GM18511 (cell line): ENCODE data around the gene OPA1.

Experiments
- ATAC-seq: cut with Tn5 transposase; IDR thresholded peaks from one replicate; pipeline ENCODE4 v1.9.1; 2021; ENCODE audit warnings: mild to moderate bottlenecking, moderate library complexity; ENCODE audit not compliant: unreplicated experiment

The OPA1 gene

DNA sequence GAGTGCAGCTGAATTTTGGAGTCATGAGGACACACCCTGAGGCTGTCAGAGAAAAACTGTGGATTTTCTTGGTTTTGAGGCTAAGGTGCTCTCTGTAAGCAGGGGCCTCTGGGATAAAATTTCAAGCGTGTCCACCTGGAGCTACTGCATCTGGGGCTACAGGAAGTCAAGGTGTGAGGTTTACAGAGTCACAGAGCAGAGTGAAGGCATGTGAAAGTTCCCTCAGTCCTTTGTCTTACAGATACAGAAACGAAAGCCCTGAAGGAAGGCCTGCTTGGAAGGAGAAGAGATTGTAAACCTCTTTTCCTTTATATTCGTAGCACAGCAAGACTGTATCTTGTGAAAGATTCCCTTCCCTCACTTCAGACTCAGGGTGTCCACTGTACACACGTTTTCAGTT lies 138.6 kb downstream of the OPA1 start:
- no peak for ATAC-seq

DNA sequence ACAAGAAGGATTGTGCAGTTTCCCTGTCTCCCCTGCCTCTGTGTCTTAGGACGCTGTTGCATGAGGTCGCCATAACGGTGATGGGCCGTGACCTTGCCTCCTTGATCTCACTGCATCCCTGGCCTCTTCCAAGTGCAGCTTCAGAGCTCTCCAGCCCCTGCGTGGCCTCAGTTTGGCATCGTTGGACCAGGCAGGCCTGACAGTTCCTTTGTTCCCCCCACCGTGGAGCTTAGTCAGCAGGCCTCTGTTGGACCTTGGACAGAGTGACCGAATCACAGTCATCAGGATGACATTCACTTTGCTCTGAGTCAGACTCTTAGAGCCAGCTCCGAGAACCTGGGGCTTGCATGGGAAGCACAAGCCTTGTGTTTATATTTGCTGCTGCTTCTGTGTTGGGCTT lies 139.4 kb downstream of the OPA1 start:
- no peak for ATAC-seq

DNA sequence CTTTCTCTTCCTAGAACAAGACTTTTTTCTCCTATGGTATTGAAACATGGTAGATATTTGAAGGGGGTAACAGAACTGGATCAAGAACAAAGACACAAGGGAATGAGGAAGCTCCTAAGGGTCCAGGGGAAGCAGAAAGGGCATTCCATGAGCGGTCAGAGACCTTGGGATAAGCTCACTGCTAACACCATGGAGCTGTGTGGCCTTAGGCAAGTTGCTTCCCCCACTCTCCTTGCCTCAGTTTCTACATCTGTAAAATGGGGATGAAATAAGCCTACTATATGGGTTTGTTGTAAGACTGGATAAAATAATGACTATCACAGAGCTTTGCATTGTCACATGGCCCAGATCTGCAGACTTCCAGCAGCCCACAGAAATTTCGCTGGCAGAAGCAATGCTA lies 139.8 kb downstream of the OPA1 start:
- ATAC-seq = no peak

DNA sequence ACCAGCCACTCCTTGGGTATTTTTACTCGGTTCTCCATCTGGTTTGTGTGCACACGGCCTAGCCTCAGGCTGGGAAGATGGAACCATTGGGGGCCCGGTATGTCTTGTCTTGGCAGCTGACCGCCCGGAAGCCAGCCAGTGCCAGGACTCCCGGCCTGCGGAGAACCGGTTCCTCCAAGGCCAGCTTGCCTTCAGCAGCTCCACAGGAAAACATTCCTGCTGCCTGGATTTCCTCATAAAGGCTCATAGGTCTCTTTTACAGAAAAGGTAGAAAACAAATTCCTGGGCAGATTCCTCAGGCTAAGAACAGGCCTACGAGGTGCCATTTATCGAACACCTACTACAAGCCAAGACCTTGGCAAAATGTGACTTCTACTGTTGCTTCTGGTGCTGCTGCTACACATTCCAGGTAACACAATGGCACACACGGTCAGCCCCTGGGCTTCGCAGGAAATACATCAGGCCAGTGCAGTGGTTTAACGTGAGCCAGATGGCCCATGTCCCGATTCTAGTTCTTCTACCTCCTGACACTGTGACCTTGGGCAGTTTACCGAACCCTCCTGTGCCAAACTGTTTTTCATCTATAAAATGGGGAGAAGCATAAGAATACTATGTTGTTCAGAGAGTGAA lies 141.8 kb downstream of the OPA1 start:
- no peak for ATAC-seq

DNA sequence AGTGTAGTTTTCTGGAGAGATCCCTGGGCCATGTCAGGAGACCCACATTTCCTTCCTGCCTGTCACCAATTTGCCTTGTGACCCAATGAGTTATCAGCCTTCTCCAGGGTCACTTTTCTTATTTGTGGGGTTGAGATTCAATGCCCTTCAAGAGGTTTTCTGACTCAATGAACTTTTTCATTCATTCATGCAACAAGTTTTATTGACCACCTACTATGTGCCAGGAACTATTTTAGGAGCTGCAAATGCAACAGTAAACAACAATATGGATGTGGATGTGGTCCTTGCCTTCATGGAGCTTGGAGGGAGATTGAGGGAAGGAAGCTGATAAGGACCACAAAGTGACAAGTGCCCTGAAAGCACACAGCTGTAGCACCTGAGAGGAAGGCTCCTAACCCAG lies 142.8 kb downstream of the OPA1 start:
- no peak for ATAC-seq

DNA sequence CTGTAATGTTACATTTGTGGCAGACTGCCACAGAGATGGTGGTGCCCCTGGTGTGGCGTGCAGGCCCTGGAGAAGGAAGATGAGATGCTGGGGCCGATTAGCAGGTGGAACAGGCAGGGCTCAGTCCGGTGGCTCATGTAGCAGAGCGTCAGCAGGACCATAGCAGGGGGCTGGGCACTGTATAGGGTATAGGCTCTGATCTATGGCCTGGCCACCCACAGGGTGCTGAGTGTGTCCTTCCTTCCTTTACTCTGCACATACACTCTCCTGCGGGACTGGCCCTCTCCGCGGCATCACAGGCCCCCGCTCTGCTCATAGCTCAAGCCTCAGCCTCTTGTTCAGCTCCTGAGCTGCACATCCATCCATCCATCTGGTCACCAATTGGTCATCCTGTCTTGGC lies 143.6 kb downstream of the OPA1 start:
- no peak for ATAC-seq

DNA sequence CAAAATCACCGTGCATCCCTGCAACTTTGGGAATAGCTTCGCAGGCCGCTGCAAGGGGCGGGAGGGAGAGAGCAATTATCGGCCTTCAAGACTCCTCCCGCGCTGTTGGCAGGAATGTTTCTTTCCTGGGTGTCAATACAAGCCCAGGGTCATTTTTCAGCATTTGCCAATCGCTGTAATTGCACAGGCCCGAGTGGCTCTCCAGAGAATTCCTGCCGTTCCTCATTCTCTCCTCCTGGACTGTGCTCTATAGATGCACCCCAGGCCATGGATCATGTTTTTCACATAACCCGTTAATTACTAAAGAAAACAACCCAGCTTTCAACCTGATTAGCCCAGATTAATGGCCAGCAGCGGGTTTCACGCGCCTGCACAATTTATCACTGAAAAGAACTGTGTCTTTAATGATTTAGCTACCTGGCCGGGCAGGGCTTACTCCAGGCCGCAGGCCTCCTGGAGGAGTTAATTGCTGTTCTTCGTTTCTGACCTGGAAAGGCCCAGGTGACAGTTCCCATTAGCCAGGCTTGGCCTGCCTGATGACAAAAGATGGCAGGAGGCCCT lies 144.3 kb downstream of the OPA1 start:
- ATAC-seq = no peak

DNA sequence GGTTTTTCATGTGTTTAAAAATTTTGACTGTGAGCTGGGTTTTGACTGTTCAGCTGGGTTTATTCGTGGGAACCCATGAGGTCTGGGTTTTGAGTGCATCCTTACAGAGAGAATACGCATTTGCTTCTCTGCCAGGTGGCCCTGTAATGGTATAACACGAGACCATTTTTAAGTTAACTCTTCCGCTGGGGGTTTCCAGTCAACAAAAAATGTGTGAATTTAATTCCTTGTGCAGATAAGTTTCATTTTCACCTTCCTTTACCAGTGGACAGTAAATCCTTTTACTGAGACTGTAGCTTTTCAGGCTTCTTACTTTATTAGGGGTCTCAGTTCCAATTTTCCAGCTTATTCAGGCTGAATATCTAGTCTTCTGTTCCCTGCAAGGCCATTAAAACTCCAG lies 149.6 kb downstream of the OPA1 start:
- peak; percentile 64 for ATAC-seq

DNA sequence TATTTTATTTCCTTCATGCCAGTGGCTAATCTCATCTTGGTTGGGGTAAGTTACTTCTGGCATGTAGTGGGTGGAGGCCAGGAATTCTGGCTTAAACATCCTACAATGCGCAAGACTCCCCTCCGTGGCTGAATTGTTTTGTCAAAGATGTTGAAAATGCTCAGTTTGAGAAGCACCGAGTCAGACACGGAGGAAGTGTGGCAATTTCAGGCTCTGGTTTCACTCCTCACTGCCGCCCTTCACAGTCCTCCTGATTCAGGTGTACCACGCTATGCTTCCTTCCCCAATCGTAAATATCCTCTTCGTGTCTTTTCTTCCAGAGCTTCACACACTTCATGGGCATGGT lies 150.7 kb downstream of the OPA1 start:
- peak; percentile 75 for ATAC-seq

DNA sequence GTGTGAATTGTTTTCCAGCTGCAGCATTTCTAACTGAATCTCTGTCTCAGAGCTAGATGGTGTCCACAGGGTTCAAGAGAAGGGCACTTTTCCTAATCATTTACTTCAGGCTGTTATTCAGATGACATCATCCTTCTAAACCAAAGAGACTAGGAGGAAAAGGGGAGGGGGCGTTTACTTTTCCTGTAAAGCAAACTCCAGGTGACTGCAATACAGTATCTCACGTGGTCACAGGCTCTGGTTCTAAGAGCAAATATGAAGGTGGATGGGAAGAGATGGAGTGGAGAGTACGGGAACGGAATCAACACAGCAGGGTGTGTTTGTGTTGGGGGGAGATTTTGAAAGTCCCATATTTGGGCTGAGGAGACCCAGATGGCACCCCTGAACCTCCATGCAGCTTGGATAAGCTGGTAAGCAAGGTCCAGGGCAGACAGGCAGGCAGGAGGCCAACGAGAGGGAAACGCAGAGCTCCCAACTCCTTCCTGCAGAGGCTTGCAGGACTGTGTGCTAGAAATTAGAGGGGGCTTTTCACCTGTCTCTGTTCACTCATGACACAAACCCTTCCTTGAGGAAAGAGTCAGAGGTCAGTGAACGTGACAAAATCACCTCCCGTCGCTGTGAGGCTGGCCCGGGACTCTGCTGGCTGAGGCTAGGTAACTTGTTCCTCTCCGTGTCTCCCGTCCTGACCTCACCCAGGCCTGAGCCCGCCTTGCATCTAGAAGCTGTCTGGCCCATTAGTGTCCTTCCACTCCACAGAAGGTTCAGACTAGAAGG lies 151.2 kb downstream of the OPA1 start:
- peak; percentile 46 for ATAC-seq

DNA sequence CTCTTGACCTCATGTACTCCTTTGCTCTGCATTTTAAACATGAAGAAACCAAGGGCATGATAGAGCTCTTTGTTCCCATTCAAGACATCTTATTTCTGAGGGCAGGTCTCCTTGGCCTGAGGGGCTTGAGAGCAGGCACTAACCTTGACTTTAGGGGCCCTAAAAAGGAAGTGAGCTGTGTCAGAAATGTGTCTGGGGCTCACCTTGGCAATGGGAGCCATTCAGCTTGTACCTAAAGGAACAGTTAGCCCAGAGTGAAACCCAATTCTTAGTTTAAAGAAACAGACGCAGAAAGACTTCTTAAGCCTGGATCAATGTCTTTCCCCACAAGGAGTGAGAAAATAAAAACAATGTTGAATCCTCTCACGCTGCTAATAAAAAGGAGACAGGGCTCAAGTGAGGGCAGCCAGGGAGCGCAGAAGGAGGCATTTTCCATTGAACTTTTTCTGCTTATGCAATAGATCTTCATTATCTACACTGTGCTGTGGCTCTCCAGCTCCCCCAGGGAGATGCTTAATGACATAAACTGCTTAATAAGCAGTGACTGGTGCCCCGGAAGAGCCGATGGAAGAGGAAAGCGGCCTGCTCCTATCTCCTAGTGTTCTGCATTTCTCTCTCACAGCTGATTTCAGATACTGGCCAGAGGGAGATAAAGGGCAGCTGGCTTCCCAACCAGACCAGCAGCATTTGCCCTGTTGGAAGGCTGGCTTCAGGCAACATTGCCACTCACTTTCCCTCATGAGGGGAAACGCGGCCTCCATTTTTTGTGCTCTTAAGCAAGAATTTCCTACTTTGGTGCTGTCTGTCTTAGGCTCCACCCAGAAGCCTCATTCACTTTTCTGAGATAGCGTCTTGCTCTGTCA lies 152.0 kb downstream of the OPA1 start:
- ATAC-seq = no peak

DNA sequence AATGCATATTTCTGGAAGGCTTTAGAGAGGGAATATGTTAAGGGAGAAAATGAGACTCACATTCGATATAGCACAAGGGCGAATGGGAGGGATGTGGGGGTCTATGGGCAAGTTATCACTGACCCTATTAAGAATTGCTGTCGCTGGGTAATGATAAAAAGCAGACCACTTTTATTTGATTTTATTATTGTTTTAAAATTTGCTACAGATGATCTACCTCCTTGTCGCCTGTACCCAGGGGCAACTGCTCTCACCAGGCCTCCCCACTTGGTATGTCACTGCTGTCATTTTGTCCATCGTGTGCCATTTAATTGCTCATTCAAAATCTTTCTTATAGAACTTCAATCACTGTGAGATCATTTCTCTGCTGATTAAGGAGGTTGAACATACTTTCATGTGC lies 153.8 kb downstream of the OPA1 start:
- no peak for ATAC-seq
